Osteocyte (in vitro differentiated cells): ENCODE data around the gene MAST1. TPM values are rescaled to one million over a fixed set of nuclear protein-coding genes. Genes with fewer than 3 reads are reported as not detected.
A peak's percentile ranks its signal among the peaks of the same experiment; 100 is the strongest.
"Not testable (repeated sequence)": the region's sequence is repeated elsewhere in the genome, so short reads cannot be mapped to it uniquely, and the experiment has no call there.

Source experiments
- DNase-seq: peaks from one replicate; pipeline ENCODE4 v3.0.0; 2021; ENCODE audit warnings: mixed read lengths; ENCODE audit not compliant: unreplicated experiment; ENCODE audit errors: extremely low spot score
- H3K27ac Mint-ChIP-seq: one replicate; pipeline ENCODE4 v1.8.0; 2021; ENCODE audit warnings: mild to moderate bottlenecking, mixed read lengths; ENCODE audit not compliant: unreplicated experiment
- H3K27me3 Mint-ChIP-seq: one replicate; pipeline ENCODE4 v1.8.0; 2021; ENCODE audit warnings: mixed read lengths; ENCODE audit not compliant: unreplicated experiment
- H3K36me3 Mint-ChIP-seq: one replicate; pipeline ENCODE4 v1.8.0; 2021; ENCODE audit warnings: mixed read lengths; ENCODE audit not compliant: unreplicated experiment
- H3K4me1 Mint-ChIP-seq: one replicate; pipeline ENCODE4 v1.8.0; 2021; ENCODE audit warnings: mixed read lengths; ENCODE audit not compliant: unreplicated experiment
- H3K4me3 Mint-ChIP-seq: one replicate; pipeline ENCODE4 v1.8.0; 2021; ENCODE audit warnings: mild to moderate bottlenecking, moderate library complexity, mixed read lengths; ENCODE audit not compliant: unreplicated experiment
- H3K9me3 Mint-ChIP-seq: one replicate; pipeline ENCODE4 v1.8.0; 2021; ENCODE audit warnings: mixed read lengths; ENCODE audit not compliant: unreplicated experiment
- CTCF ChIP-seq: fragments of 200-600 bp; sonication (generic); IDR thresholded peaks from 2 replicates; pipeline ENCODE4 v1.5.0; 2021; ENCODE audit warnings: antibody characterized with exemption, mild to moderate bottlenecking, moderate library complexity
- total RNA-seq: library from RNA; stranded (reverse); gene quantifications from 2 replicates; pipeline ENCODE4 v1.2.1, GENCODE V29; 2021

The MAST1 gene
- total RNA-seq, 1 donor from 2014 or later = 0.32 TPM

- Mint-ChIP-seq H3K27ac (no peak overlapping the region), H3K4me3 (no peak overlapping the region), H3K27me3 (peaks cover 49% of the 10 kb centered on the region), H3K36me3 (no peaks in the 10 kb centered on the region), H3K9me3 (no peaks in the 10 kb centered on the region), H3K4me1 (peaks cover 19% of the 10 kb centered on the region)
- no peak for TF ChIP-seq CTCF
- DNase-seq = no peak
These were observed 4.2 kb downstream of the MAST1 start for GRCh38 chr19:12842511-12842910.

- Mint-ChIP-seq H3K4me3 (no peak overlapping the region), H3K9me3 (no peaks in the 10 kb centered on the region), H3K36me3 (no peaks in the 10 kb centered on the region), H3K27ac (no peak overlapping the region), H3K27me3 (peaks cover 43% of the 10 kb centered on the region), H3K4me1 (peaks cover 22% of the 10 kb centered on the region)
- DNase-seq = no peak
- TF ChIP-seq CTCF = no peak
These were observed 5.0 kb downstream of the MAST1 start for GRCh38 chr19:12843328-12843727.

- Mint-ChIP-seq H3K27me3 (peaks cover 39% of the 10 kb centered on the region), H3K9me3 (no peaks in the 10 kb centered on the region)
These were observed 5.9 kb downstream of the MAST1 start for GRCh38 chr19:12843999-12844732.

GRCh38 chr19:12846613-12847012 is 8.3 kb downstream of the MAST1 start:
- H3K4me3 Mint-ChIP-seq, H3K27ac Mint-ChIP-seq, H3K36me3 Mint-ChIP-seq, H3K9me3 Mint-ChIP-seq, DNase-seq, H3K4me1 Mint-ChIP-seq: not testable (repeated sequence)
- peaks cover 18% of the 10 kb centered on the region for H3K27me3 Mint-ChIP-seq

More at GRCh38 chr19:12843999-12844732, 5.9 kb downstream of the MAST1 start:
- no peak for TF ChIP-seq CTCF
- H3K4me3 Mint-ChIP-seq = no peak overlapping the region
- H3K4me1 Mint-ChIP-seq = peaks cover 18% of the 10 kb centered on the region
- no peak for DNase-seq
- H3K36me3 Mint-ChIP-seq = no peaks in the 10 kb centered on the region
- H3K27ac Mint-ChIP-seq = no peak overlapping the region

GRCh38 chr19:12847159-12848139 is 9.1 kb downstream of the MAST1 start:
- Mint-ChIP-seq H3K9me3 (no peaks in the 10 kb centered on the region), H3K4me3 (peak overlapping the region; percentile 44), H3K36me3 (no peaks in the 10 kb centered on the region), H3K4me1 (peaks cover 3% of the 10 kb centered on the region), H3K27ac (no peak overlapping the region), H3K27me3 (peaks cover 12% of the 10 kb centered on the region)
- TF ChIP-seq CTCF = peak; percentile 100
- peak; percentile 96 for DNase-seq
